Pancreas (tissue), 10 donors: ENCODE measurements around the gene CXCL5. TPM values are rescaled to one million over a fixed set of nuclear protein-coding genes. Genes with fewer than 3 reads are reported as not detected.
"Not testable (repeated sequence)": the region's sequence is repeated elsewhere in the genome, so short reads cannot be mapped to it uniquely, and the experiment has no call there.

Source experiments
- ATAC-seq, 4 donors: fragments of 200-7000 bp; cut with Tn5 transposase; one replicate each; pipeline versions ENCODE4 v1.8.0 to v1.9.1; 2020; ENCODE audit warnings: mild to moderate bottlenecking in 4 of 4, moderate library complexity in 4 of 4
- DNase-seq, 6 donors: peaks; one replicate each; pipeline ENCODE4 v3.0.0-alpha.2; 2020
- FAIRE-seq: peaks from 2 replicates; lab custom pipeline; 2012; peaks lifted over from hg19 to GRCh38; lab: Jason Lieb, UNC
- H3K27ac ChIP-seq, 4 donors: fragments of 200-600 bp; sonication (generic); 1 replicate in 3 of 4; 2 replicates in 1 of 4; pipeline versions ENCODE4 v1.5.0 to v1.8.0; 2020
- H3K27me3 ChIP-seq, 4 donors: fragments of 200-600 bp; one replicate each; pipeline ENCODE4 v1.8.0; 2021
- H3K36me3 ChIP-seq, 3 donors: fragments of 200-600 bp; sonication (generic) in 1 of 3; one replicate each; pipeline versions ENCODE4 v1.5.0 to v1.8.0; 2020 to 2021
- H3K4me1 ChIP-seq, 3 donors: fragments of 200-600 bp; one replicate each; pipeline ENCODE4 v1.8.0; 2021
- H3K4me3 ChIP-seq, 4 donors: fragments of 200-600 bp; sonication (generic) in 2 of 4; one replicate each; pipeline versions ENCODE4 v1.5.0 to v1.8.0; 2020 to 2021
- H3K9me3 ChIP-seq, 4 donors: fragments of 200-600 bp; one replicate each; pipeline ENCODE4 v1.8.0; 2021
- CTCF ChIP-seq, 4 donors: fragments of 200-600 bp; sonication (generic) in 3 of 4; IDR thresholded peaks; one replicate each; pipeline versions ENCODE4 v1.5.0 to v1.8.0; 2021; ENCODE audit warnings: antibody characterized with exemption in 4 of 4
- WGBS, 2 donors: extraction: QIAGEN DNeasy Blood & Tissue Kit; methylation state at CpG; one replicate each; pipeline ENCODE4 v1.1.7; 2013; 5-methylcytosine and 5-hydroxymethylcytosine counted together
- intact Hi-C, 3 donors: fragments of 100-400 bp; cut with DNase I; formaldehyde crosslinking; loops; one replicate each; pipeline versions ENCODE4 v1.11.1 to v1.14.2; 2022
- polyA plus RNA-seq, 2 donors: library from polyadenylated mRNA; stranded (reverse); fragments of 200-250 nt; gene quantifications; one replicate each; pipeline ENCODE4 v1.2.3, GENCODE V29; 2013
- total RNA-seq, 6 donors: library from RNA; stranded (reverse); fragmentation: NEBNext Ultra II Directional in 4 of 6; extraction: Animal tissue kit (Norgen Biotek cat#: 25700) in 4 of 6; gene quantifications; one replicate each; pipeline versions ENCODE4 v1.2.1 to v1.2.4, GENCODE V29; 2021 to 2023
- donor health status: healthy with polysubstance abuse.
- donor health status: DM: no; HTN: no; CAD: no; lungs with moderate emphysema.
- donor health status: DM: no; HTN: no; CAD: no.
- donor health status: control.
- donor health status: control.
- donor health status: Bipolar disorder and iron deficiency.
- donor health status: DM: yes; HTN: yes; CAD: no.
- donor health status: DM: no; HTN: no; CAD: no.
- donor health status: DM: no; HTN: no; CAD: no.
- donor health status: DM: yes; HTN: yes; CAD: no.

Gene CXCL5
- total and polyA plus RNA-seq, 8 donors, result 0.09 to 9.4 (median 0.29) TPM

GRCh38 chr4:73984736-73985527, 13.5 kb downstream of the CXCL5 start:
- WGBS, 2 donors, result 80 to 91% methylated on average over 4 of the region's 4 CpGs

GRCh38 chr4:73981175-73981574, 17.3 kb downstream of the CXCL5 start:
- H3K27ac ChIP-seq, H3K27me3 ChIP-seq, H3K4me1 ChIP-seq, H3K9me3 ChIP-seq, intact Hi-C loops, FAIRE-seq, H3K4me3 ChIP-seq, H3K36me3 ChIP-seq: not testable (repeated sequence)
- ATAC-seq (peak in 1 of 4 donors; percentile 28), DNase-seq (peak in 1 of 6 donors; percentile 37)
- 67 to 74% methylated on average over 7 of the region's 7 CpGs for WGBS, 2 donors

More at GRCh38 chr4:73984736-73985527, 13.5 kb downstream of the CXCL5 start:
- FAIRE-seq (no peak), ATAC-seq (no peak), DNase-seq (no peak)
- Histone ChIP-seq H3K27me3 (no peaks in the 10 kb centered on the region), H3K27ac (no peak overlapping the region), H3K4me1 (no peaks in the 10 kb centered on the region), H3K36me3 (no peaks in the 10 kb centered on the region), H3K4me3 (no peak overlapping the region), H3K9me3 (no peaks in the 10 kb centered on the region)
- TF ChIP-seq CTCF (IDR thresholded peaks at IDR 0.05), result no peak
- intact Hi-C loops, result no loop called here

GRCh38 chr4:73979407-73979957, 19.0 kb downstream of the CXCL5 start:
- no peak for FAIRE-seq
- H3K4me1 ChIP-seq, result no peaks in the 10 kb centered on the region
- H3K36me3 ChIP-seq, result no peaks in the 10 kb centered on the region
- intact Hi-C loops, result no loop called here
- no peak for ATAC-seq
- no peak overlapping the region for H3K27ac ChIP-seq
- H3K9me3 ChIP-seq, result no peaks in the 10 kb centered on the region
- H3K4me3 ChIP-seq, result no peak overlapping the region
- no peaks in the 10 kb centered on the region for H3K27me3 ChIP-seq
- no peak for DNase-seq
- TF ChIP-seq CTCF (IDR thresholded peaks at IDR 0.05), result no peak
- WGBS, 2 donors, result 89 to 92% methylated on average over 3 of the region's 3 CpGs

- H3K27me3 ChIP-seq, result no peaks in the 10 kb centered on the region
- H3K4me3 ChIP-seq, result no peak overlapping the region
- intact Hi-C loops, result no loop called here
- no peaks in the 10 kb centered on the region for H3K36me3 ChIP-seq
- no peaks in the 10 kb centered on the region for H3K4me1 ChIP-seq
- FAIRE-seq (no peak), DNase-seq (no peak), ATAC-seq (peak in 1 of 4 donors; percentile 36)
- no peak overlapping the region for H3K27ac ChIP-seq
- no peak for TF ChIP-seq CTCF (IDR thresholded peaks at IDR 0.05)
- no peaks in the 10 kb centered on the region for H3K9me3 ChIP-seq
Measured at GRCh38 chr4:73978886-73979285, 19.6 kb downstream of the CXCL5 start.

- TF ChIP-seq CTCF (IDR thresholded peaks at IDR 0.05), result no peak
- no peak overlapping the region for H3K27ac ChIP-seq
- no peaks in the 10 kb centered on the region for H3K27me3 ChIP-seq
- H3K9me3 ChIP-seq, result no peaks in the 10 kb centered on the region
- intact Hi-C loops, result no loop called here
- FAIRE-seq (no peak), ATAC-seq (no peak), DNase-seq (no peak)
- H3K36me3 ChIP-seq, result no peaks in the 10 kb centered on the region
- H3K4me1 ChIP-seq, result no peaks in the 10 kb centered on the region
- 72% methylated on average over 4 of the region's 4 CpGs for WGBS, 2 donors
- no peak overlapping the region for H3K4me3 ChIP-seq
Measured at GRCh38 chr4:73976716-73977115, 21.8 kb downstream of the CXCL5 start.
